WTC11 (cell line): ENCODE measurements around the gene GPR108. TPM values are rescaled to one million over a fixed set of nuclear protein-coding genes. Genes with fewer than 3 reads are reported as not detected.

Source experiments
- microRNA-seq: library from miRNA; unstranded; fragments of <30 nt; microRNA quantifications from one replicate; pipeline ENCODE4 v1.2.0, GENCODE V29; 2022; ENCODE audit warnings: borderline number of aligned reads
- total RNA-seq: library from RNA; stranded (reverse); gene quantifications from 3 replicates; pipeline ENCODE4 v1.2.3, GENCODE V29; 2021

Gene GPR108
- total RNA-seq, 1 experiment from 2014 or later, result 48.7 TPM

Small RNA genes within 50 kb of the gene (microRNA-seq; reads per million reads assigned to microRNA genes)
- gene MIR6791, result not detected

Other genes with a start within 250 kb of the GPR108 start
- 18.5 to 33.1 TPM (median 30.2 TPM) in 3 replicates for gene TUBB4A, start 235.3 kb downstream of the GPR108 start, total RNA-seq
- 2.6 to 2.9 TPM (median 2.7 TPM) in 3 replicates for gene TNFSF9, start 206.6 kb downstream of the GPR108 start, total RNA-seq
- gene CD70, start 146.4 kb downstream of the GPR108 start, total RNA-seq, result 1.7 to 2.1 TPM (median 1.7 TPM) in 3 replicates
- 0.13 to 0.27 TPM (median 0.27 TPM) in 3 replicates for gene TNFSF14, start 67.4 kb downstream of the GPR108 start, total RNA-seq
- gene C3, start 16.9 kb downstream of the GPR108 start, total RNA-seq, result 7.0 to 9.3 TPM (median 8.9 TPM) in 3 replicates
- 61.5 to 76.6 TPM (median 62.4 TPM) in 3 replicates for gene TRIP10, start 2.1 kb upstream of the GPR108 start, total RNA-seq
- 25.1 to 30.3 TPM (median 26.7 TPM) in 3 replicates for gene SH2D3A, start 29.9 kb upstream of the GPR108 start, total RNA-seq
- 0.73 to 0.83 TPM (median 0.80 TPM) in 3 replicates for gene VAV1, start 35.1 kb upstream of the GPR108 start, total RNA-seq
- gene ADGRE1, start 150.0 kb upstream of the GPR108 start, total RNA-seq, result not detected in 3 replicates